ENCODE results near the gene SIM1.

GRCh38 chr6:100363651-100364050 is 101.1 kb downstream of the SIM1 start:
- no peak for TF ChIP-seq SUZ12 (IDR thresholded peaks at IDR 0.05; ENCODE audit: low read length)
- no peak for TF ChIP-seq ZNF274 (IDR thresholded peaks at IDR 0.05; ENCODE audit: borderline replicate concordance, extremely low read depth, low read length)
- no peak for TF ChIP-seq CTBP2 (IDR thresholded peaks at IDR 0.05; ENCODE audit: borderline replicate concordance, insufficient read depth, insufficient read length, low read length)
- no peak for TF ChIP-seq CEBPB (IDR thresholded peaks at IDR 0.05; ENCODE audit: low read depth, low read length)
- no peak for TF ChIP-seq RAD21 (IDR thresholded peaks at IDR 0.05 in 1 of 2, conservative IDR thresholded peaks at IDR 0.05 in 1 of 2; ENCODE audit: low read depth in 2 of 2, low read length in 2 of 2)
- no peak for TF ChIP-seq RXRA (IDR thresholded peaks at IDR 0.05; ENCODE audit: insufficient read depth, low read depth, low read length)
- no peak for TF ChIP-seq CTCF (IDR thresholded peaks at IDR 0.05; ENCODE audit: control extremely low read depth in 1 of 3, insufficient read depth in 1 of 3, low read depth in 1 of 3, low read length in 3 of 3)
- TF ChIP-seq POLR2AphosphoS5 (IDR thresholded peaks at IDR 0.05; ENCODE audit: low read depth, low read length): no peak
- no peak for TF ChIP-seq FOSL1 (IDR thresholded peaks at IDR 0.05; ENCODE audit: insufficient read depth, low read depth, low read length)
